T-helper 9 cell (primary cell): ENCODE measurements around the gene RASL10B.
"Not testable (repeated sequence)": the region's sequence is repeated elsewhere in the genome, so short reads cannot be mapped to it uniquely, and the experiment has no call there.

Experiments used
- DNase-seq: peaks from one replicate; pipeline ENCODE4 v3.0.0-alpha.2; 2020
- total RNA-seq, 2 donors: gene quantifications; one replicate each; lab custom pipeline; 2026; lab: John Stamatoyannopoulos, UW

Gene RASL10B, protein sequence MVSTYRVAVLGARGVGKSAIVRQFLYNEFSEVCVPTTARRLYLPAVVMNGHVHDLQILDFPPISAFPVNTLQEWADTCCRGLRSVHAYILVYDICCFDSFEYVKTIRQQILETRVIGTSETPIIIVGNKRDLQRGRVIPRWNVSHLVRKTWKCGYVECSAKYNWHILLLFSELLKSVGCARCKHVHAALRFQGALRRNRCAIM
- 0 to 0.98 reads per million in 2 donors for total RNA-seq

DNA sequence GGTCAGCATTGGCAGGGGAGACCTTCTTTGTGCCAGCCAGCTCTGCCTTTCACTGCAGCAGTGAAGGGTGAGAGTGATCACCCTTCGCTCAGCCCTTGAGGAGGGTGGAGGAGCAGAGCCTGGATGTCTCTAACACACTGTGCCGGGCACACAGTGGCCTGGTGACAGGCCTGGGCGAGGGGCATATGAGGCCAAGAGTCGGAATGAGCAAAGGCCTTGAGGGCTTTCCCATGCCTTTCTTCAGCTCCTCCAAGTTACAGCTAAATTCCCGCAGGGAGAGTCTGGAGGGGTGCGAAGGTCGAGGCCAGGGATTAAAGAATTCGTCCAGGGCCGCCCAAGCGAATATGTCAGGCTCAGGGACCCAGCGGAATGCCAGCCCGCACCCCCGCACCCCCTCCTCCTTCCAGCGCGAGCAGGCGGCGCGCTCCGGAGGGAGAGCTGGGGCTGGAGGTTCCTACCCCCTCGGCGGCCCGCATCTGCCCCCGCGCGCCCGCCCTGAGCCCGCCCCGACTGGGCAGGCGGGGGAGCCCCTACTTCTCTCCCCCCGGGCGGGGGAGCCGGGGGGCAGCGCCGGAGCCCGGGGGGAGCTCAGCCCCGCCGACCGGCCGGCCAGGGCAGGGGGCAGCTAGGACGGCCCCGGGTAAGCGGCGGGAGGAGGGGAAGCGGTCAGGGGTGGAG is at the start of gene RASL10B:
RASL10B (plus strand) TSS at position 401 of the 678 bp plus-strand sequence. CDS start 3,546 bp downstream, outside the sequence.
- peak; percentile 31 for DNase-seq

DNA sequence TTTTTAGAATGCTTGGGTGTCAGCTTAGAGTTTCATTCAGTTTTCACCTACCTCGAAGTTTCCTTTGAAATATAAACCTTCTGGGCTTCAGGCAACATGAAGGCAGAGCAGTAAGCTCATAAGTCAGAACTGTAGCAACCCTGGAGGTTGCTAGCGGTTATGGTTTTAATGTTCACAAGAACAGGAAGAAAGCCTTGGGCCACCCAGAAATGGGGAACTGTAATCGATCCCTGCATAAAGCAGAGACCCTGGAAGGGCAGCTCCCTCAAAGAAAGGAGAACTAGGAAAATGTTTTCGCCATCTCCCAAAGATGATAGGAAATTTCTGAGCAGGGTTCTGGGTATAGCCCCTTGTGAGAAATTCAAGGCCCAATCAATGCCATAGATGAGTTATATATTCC is 47.8 kb upstream of the RASL10B start:
- no peak for DNase-seq

DNA sequence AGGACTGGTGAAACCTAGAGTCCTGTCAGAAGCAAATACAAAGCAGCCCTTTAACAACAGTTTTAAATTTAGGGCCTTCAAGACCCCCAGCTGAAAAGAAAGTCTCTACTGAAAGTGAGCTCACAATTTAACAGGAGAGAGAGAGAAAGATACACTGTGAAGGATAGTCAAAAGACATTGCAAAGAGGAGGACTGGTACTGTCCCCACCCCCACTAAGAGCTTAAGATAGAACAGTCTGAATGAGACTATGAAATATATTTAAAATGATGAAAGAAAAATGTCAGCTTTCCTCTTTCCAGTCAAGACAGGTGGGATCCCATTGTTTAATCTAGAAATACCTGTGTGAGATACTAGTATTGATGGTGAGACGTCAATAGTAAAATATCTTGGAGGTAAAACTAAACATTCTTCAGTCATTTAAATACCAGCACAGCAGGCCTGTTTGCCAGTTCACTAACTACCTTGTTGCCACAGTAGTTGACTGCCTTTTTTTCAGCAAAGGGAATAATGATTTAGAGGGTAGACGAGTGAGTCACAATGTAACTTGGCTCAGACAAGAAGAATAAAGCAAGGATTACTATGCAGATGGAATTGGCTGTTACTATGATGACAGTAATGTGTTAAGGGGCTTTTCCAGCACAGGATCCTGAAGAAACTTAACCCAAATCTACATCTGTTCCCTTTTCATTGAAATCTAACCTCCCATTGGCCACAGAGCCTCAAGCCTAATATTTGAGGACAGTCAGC is 47.2 kb upstream of the RASL10B start:
- no peak for DNase-seq

DNA sequence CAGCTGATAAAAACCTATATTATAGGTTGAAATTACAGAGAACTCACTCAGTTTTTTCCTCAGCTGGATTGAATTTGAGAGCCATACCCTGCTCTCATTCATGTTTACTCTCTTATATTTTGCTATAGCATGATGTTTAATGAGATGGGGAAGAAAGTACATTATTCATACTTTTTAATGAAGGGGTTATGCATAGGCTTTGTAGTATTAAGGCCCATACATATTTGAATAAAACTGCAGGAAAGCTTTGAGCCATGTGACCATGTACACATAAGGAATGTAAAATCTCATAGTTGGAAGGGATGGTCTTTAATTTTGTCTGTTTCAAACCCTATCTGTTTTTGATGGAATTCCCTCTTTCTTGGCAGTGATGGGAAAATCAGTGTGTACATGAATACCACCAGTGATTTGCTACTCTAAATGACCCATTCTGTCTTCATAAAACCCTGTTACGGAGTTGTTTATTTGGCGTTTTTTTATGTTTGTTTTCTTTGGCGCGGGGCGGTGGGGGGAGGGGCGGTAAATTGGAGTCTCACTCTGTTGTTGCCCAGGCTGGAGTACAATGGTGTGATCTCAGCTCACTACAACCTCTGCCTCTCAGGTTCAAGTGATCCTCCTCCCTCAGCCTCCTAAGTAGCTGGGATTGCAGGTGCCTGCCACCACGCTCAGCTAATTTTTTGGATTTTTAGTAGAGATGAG is 38.8 kb upstream of the RASL10B start:
- no peak for DNase-seq

DNA sequence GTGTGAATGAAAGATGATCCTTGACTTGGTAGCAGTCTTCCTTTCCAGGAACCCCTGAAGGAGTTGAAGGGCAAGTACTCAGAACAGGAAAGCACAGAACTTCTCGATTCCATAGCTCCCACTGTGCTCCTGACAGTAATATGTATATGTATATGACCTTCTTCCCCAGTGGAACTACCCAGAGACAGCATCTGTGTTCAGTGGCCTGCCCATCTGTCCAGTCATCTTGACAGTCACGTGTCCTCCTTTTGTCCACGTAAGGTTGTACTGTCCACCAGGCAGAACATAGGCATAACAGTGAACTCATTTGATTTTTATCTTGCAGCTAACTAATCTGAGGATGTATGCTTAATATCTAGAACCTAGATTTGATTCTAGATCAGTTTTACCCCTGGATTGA is 37.8 kb upstream of the RASL10B start:
- DNase-seq: no peak

DNA sequence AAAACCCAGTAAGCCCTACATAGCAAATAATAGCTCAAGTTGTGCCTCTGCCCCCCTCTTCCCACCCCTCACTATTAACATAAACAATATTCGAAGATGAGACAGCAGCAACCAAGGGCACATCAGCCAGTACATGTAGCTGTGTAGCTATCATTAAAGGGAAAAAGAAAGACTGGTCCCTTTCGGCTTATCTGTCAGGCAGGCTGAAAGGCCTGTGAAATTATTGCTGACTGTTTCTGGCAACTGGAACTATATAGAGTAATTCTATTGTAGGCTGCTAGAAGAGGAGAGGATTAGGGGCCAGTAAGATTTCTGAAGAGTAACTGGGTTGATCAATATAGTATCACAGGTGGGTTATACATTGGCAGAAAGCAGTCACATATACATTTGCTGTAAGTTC is 36.5 kb upstream of the RASL10B start:
- DNase-seq: no peak

DNA sequence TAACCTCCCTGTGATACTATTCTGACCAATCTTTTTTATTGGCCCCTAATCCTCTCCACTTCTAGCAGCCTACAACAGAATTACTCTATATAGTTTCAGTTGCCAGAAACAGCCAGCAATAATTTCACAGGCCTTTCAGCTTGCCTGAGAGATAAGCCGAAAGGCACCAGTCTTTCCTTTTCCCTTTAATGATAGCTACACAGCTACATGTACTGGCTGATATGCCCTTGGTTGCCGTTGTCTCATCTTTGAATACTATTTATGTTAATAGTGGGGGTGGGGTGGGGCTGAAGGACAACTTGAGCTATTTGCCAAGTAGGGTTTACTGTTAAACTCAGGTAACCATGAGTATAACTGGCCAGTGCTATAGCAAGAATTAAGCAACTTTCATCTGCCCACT is 35.8 kb upstream of the RASL10B start:
- DNase-seq: no peak

DNA sequence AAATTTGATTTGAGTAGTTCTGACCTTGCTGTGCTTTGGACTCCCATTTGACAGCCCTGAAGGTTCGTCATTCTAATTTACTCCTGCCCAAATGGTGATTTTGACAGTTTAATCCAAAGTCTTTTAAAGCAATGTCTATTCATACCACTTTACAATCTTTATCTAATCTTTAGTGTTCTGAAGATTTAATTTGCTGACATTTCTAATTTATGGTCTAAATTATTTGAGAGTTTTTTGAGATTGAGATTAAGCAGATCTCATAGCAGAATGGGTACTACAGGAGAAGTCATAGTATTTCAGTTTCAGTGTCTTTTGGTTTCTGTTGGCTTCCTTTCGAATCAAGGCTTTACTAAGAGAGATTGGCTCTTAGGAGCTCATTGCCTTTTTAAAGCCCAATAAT is 32.6 kb upstream of the RASL10B start:
- DNase-seq: no peak

DNA sequence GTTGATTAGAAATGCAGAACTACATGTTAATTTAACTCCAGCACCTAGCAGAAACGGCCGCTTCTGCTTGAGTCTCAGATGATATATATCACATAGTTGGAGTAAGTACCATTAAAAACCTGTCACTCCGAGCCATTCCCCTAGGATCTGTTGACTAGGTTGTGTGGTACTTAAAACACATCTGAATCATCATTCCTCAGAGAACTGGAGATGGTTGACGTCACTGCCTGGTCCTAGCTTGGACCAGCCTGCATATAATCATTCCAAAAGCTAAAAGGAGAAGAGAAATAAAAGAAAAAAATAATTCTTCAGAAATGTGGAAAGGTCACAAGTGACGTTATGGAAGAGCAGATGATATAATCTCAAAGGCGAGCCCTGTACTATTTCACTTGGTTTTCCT is 31.3 kb upstream of the RASL10B start:
- DNase-seq: no peak

DNA sequence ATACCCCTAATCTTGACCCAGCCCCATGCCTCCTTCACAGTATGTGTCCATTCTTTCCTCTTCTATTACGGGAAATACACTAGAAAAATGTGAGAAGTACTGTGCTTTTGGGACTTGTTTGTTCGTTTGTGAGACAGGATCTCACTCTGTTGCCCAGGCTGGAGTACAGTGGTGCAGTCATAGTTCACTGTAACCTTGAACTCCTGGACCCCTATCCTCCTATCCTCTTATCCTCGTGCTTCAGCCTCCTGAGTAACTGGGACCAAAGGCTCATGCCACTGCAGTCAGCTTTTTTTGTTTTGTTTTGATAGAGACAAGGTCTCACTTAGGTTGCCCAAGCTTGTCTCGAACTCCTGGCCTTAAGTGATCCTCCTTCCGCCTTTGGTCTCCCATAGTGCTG is 29.9 kb upstream of the RASL10B start:
- DNase-seq: no peak

DNA sequence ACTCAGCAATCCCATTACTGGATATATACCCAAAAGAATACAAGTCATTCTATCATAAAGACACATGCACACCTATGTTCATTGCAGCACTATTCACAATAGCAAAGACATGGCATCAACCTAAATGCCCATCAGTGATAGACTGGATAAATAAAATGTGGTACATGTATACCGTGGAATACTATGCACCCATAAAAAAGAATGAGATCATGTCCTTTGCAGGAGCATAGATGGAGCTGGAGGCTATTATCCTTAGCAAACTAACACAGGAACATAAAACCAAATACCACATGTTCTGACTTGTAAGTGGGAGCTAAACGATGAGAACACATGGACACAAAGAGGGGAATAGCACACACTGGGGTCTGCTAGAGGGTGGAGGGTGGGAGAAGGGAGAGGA is 28.1 kb upstream of the RASL10B start:
- DNase-seq: not testable (repeated sequence)

DNA sequence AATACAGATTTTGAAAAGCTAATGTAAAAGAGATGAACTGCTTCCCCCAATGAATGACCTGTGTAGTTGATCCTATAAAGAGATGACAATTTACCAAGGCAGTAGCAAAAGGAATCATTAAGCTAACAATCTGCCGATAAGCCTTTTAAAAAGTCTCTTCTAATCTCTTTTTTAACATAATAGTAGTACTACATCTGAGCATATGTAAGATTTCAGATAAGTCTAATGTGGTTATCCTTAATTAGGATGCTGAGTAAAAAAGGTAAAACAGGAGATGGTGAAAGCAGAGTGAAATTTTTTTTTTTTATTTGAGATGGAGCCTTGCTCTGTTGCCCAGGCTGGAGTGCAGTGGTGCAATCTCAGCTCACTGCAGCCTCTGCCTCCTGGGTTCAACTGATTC is 26.2 kb upstream of the RASL10B start:
- no peak for DNase-seq

DNA sequence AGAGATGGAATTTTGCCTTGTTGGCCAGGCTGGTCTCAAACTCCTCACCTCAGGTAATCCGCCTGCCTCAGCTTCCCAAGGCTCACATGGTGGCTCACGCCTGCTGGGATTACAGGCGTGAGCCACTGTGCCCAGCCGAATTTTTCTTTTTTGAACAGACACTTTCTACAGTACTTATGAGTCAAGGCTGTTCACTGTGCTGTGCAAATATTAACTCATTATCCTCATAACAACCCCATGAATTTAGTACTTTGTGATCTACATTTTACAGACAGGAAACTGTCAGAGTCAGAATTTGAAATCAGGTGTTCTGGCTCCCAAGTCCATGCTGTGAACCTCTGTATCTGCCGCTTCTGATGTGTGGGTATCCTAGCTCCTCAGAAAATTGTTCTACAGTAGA is 25.7 kb upstream of the RASL10B start:
- no peak for DNase-seq

DNA sequence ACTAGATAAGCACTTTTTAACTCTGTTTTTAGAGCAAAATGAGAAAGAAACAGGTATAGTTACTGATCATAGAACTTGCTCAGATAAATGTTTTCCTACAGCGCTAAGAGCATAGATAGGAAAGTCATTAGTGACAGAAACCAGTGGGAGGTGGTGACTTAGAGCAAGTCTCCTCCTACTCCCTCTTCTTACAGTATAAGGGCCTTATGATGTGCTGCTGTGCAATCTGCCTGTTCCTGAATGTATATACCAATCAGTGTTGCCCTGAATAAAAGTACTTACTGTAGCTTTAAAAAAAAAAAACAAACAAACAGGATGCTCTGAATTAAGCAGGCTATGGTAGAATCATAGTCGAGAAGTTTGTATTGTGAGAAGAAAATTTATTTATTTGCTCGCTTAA is 23.3 kb upstream of the RASL10B start:
- DNase-seq: no peak

DNA sequence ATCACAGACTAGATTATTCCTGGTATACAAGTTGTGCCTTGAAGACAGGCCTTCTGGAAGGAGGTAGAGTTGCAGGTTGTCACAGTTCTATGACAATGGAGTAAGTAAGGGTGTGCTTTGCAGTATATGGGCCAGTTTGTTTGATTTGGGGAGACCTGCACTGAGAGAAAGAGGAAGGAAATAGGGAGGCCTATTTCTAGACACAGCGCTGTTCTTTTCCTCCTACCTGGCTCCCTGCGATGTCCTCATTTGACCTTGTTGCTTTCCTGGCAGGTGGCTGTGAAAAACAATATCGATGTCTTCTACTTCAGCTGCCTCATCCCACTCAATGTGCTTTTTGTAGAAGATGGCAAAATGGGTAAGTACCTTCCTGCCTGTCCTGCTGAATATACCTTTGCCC is 22.5 kb upstream of the RASL10B start:
- no peak for DNase-seq

DNA sequence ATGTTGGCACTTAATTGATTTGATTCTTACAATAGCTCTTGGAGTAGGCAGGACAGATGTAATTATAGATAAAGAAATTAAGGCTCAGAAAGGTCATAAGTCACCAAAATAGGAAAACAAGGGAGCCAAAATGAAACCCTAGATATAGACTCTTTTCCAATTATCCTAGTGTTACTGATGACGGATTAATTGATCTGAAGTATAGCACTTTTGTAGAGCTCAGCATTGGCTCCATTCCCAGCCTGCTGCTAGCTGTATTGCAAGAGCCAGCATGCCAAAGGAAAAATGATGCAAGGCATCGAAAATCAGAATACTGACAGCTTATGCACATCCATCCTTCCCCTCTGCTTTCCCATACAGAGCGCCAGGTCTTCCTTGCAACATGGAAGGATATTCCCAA is 21.6 kb upstream of the RASL10B start:
- DNase-seq: no peak

DNA sequence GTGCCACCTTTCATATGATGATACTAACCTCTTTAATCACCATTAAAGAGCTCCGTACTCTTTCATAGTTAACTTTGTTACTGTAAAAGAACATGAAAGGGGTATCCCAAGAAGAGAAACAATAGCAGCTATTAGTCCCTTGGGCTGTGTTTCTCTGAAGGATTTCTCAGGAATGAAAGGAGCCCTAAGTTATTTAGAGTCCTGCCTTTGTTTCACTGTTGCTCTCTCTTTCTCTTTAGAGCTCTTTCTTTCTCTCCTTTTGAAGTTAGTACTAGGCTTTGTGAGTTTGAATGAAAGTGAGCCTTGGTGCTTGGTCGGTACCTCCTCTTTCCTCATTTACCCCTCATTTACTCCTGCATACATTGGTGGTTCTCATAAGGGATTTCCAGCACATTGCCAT is 20.5 kb upstream of the RASL10B start:
- DNase-seq: no peak

DNA sequence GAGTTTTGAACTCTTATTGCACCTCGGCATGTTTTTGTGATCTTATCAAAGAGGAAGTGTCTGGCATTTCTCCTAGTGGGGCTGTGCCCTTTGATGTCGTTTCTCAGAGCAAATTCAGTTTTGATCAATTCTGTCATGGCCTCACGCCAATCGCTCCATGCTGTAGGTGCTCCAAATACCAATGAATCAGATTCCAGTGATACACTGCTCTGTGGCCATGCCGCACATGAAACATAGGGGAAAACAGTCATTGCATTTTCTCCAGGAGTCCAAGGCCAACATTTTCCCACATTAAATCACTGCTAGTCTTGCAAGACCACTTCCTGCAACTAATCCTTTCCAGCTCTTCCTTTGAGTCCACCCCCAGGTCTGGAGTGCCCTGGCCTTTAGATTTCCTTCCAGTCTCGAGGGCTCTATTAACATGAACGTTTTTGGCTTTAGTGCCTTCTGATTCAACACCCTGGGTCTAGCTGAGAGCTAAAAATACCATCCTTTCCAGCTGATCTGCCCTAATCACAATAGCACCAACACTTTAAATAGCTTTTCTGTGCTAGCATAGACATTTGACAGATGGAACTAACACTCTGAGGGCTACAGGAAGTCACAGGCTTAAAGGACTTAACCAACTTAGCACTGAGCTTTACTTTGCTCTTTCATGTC is 18.2 kb upstream of the RASL10B start:
- DNase-seq: no peak

DNA sequence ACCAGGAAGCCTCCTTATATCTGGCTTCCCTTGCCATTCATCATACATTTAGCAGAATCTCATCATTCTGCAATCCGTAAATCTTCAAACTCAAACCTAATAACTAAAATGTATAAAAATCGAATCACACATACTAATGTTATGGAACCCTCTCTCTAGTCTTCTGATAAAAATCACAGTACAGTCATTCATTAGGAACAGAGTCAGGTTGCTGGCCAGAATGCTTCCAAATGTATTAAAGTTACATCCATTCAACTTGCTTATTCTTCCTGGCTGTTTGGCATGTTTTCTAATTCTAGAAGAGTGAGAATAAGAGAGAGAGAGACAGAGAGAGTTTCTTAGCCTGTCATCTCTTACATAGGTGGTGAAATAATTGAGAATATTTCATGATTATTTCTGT is 16.5 kb upstream of the RASL10B start:
- DNase-seq: no peak

DNA sequence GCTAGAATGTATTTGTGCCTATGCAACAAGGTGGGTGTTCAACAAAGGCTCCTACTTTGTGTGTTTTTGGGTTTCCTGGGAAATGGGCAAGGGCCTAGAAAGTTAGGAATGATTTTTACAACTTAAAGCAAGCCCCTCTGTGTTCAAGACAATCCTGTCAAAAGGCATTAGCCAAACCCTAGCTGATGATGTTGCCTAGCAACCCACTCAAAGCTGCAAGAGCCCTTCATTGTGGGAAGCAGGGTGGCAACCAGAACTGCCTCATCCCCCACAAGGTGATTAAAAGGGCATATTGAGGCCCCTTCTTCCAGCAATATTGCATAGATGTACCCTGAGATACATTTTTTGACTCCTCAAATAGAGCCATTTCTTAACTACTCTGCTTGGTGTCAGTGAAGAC is 16.0 kb upstream of the RASL10B start:
- no peak for DNase-seq

DNA sequence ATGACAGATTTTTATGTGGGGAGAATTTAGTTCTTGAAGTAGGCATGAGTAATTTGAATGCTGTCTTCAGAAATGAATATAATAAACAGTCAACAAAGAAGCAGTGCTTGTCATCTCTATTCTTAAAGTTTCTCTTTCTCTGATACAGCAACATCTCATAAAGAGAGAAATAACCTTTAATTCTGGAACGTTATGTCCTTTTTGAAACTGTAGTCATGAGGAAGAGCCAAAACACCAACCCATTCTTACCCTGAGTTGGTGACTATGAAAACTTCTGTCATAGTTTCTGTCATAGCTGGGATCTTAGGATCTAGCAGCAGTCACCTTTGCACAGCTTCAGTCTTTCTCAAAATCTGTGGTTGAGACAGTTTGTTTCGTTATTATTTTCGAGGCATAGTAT is 15.3 kb upstream of the RASL10B start:
- no peak for DNase-seq

DNA sequence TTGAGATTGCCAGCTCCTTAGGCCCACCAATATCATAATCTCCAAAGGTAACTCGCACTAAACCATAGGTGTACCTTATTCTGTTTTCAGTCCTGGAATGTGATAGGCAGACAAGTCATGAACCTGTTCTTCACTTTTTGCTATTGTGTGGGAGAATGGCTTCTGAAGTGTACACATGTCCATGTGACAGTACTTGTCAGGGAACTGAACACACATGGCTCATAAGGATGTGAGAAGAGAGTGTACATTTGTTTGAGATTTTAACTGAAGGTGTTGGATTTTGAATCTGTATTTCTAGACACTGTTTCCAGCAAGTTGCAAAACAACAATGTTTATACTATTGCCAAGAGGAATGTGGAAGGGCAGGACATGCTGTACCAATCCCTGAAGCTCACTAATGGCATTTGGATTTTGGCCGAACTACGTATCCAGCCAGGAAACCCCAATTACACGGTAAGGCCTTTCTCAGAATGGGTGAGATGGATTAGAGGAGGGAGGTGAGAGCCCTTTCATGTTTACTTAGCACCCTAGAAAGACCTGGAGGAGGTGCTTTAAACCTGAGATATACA is 14.5 kb upstream of the RASL10B start:
- DNase-seq: no peak

DNA sequence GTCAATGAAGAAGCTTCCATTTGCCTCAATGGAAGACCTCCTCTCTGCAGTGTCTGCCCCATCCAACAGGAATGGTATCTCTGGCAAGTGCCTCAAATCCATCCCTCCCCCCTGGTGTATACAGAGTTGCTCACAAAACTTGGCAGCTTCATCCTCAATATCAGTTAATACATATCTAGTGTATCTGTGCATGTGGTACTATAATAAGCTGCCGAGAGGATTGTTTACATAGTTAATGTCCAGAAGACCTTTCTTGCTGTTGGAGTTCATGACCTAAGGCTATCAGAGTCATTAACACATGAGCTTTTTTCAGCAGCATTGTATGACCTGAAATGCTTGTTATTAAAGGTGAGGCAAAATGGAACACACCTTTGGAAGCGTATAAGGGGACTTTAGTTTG is 14.0 kb upstream of the RASL10B start:
- no peak for DNase-seq
